ENCODE results near the gene EXOSC5. TPM values are rescaled to one million over a fixed set of nuclear protein-coding genes. Genes with fewer than 3 reads are reported as not detected.
A peak's percentile ranks its signal among the peaks of the same experiment; 100 is the strongest.
"Not testable (repeated sequence)": the region's sequence is repeated elsewhere in the genome, so short reads cannot be mapped to it uniquely, and the experiment has no call there.

The EXOSC5 gene
- total and polyA plus RNA-seq, 9 donors, result 8.7 to 24.6 (median 18.6) TPM

- H3K27me3 ChIP-seq (ENCODE audit: control insufficient read depth, insufficient read depth, low read length), result peaks cover 50% of the 10 kb centered on the region
- H3K4me1 ChIP-seq (ENCODE audit: control insufficient read depth, insufficient read depth, low read length), result peaks cover 41% of the 10 kb centered on the region
- H3K4me3 ChIP-seq (ENCODE audit: low read length), result peak overlapping the region; percentile 59
- peak overlapping the region; percentile 29 for H3K27ac ChIP-seq (ENCODE audit: low read length)
- no peaks in the 10 kb centered on the region for H3K9me3 ChIP-seq (replicated peaks; ENCODE audit: control insufficient read depth, low read depth, low read length)
- H3K36me3 ChIP-seq (ENCODE audit: control insufficient read depth, insufficient read depth, low read length), result no peaks in the 10 kb centered on the region
- DNase-seq, result peak; percentile 63
- WGBS (ENCODE audit: insufficient coverage), result under 1% methylated on average over 49 of the region's 58 CpGs
Measured at GRCh38 chr19:41351339-41352245, 45.6 kb downstream of the EXOSC5 start.

- H3K36me3 ChIP-seq (ENCODE audit: control insufficient read depth, insufficient read depth, low read length), result peaks cover 3% of the 10 kb centered on the region
- no peaks in the 10 kb centered on the region for H3K9me3 ChIP-seq (replicated peaks; ENCODE audit: control insufficient read depth, low read depth, low read length)
- no peak for DNase-seq
- no peak overlapping the region for H3K27ac ChIP-seq (ENCODE audit: low read length)
- H3K4me3 ChIP-seq (ENCODE audit: low read length), result peak overlapping the region; percentile 59
- peaks cover 50% of the 10 kb centered on the region for H3K27me3 ChIP-seq (ENCODE audit: control insufficient read depth, insufficient read depth, low read length)
- peaks cover 41% of the 10 kb centered on the region for H3K4me1 ChIP-seq (ENCODE audit: control insufficient read depth, insufficient read depth, low read length)
- 3% methylated on average over 19 of the region's 22 CpGs for WGBS (ENCODE audit: insufficient coverage)
Measured at GRCh38 chr19:41350735-41351338, 46.3 kb downstream of the EXOSC5 start.

DNA sequence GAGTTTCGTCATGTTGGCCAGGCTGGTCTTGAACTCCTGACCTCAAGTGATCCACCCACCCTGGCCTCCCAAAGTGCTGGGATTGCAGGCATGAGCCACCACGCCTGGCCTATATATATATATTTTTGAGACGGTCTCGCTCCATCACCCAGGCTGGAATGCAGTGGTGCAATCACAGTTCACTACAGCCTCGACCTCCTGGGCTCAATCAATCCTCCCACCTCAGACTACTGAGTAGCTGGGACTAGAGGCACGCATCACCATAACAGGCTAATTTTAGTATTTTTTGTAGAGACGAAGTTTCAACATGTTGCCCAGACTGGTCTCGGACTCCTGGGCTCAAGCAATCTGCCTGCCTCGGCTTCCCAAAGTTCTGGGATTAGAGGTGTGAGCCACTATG is 50.2 kb downstream of the EXOSC5 start:
- peaks cover 15% of the 10 kb centered on the region for H3K4me1 ChIP-seq (ENCODE audit: control insufficient read depth, insufficient read depth, low read length)
- H3K27ac ChIP-seq (ENCODE audit: low read length); DNase-seq; H3K9me3 ChIP-seq (replicated peaks; ENCODE audit: control insufficient read depth, low read depth, low read length); H3K4me3 ChIP-seq (ENCODE audit: low read length): not testable (repeated sequence)
- H3K36me3 ChIP-seq (ENCODE audit: control insufficient read depth, insufficient read depth, low read length), result peaks cover 15% of the 10 kb centered on the region
- peaks cover 31% of the 10 kb centered on the region for H3K27me3 ChIP-seq (ENCODE audit: control insufficient read depth, insufficient read depth, low read length)
- WGBS (ENCODE audit: insufficient coverage), result 91% methylated on average over 5 of the region's 9 CpGs

DNA sequence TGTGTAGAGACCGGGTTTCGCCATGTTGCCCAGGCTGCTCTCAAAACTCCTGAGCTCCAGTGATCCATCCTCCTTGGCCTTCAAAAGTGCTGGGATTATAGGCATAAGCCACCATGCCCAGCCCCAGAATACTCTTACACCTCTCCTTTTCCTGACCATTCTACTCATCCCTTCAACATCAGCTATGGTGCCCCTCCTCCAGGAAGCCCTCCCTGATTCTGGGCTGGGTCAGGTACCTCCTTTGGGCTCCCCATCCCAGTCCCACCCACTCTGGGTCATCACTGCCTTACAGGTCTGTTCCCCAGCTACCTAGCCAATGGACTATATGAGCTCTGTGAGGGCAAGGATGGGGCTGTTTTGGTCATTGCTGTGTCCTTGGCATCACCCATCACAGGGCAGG is 53.0 kb downstream of the EXOSC5 start:
- Histone ChIP-seq H3K4me1 (ENCODE audit: control insufficient read depth, insufficient read depth, low read length) (no peaks in the 10 kb centered on the region), H3K27ac (ENCODE audit: low read length) (no peak overlapping the region), H3K4me3 (ENCODE audit: low read length) (no peak overlapping the region), H3K27me3 (ENCODE audit: control insufficient read depth, insufficient read depth, low read length) (peaks cover 4% of the 10 kb centered on the region), H3K36me3 (ENCODE audit: control insufficient read depth, insufficient read depth, low read length) (peaks cover 23% of the 10 kb centered on the region), H3K9me3 (replicated peaks; ENCODE audit: control insufficient read depth, low read depth, low read length) (no peaks in the 10 kb centered on the region)
- no peak for DNase-seq
- no CpG with 5 or more reads among the region's 2 CpGs for WGBS (ENCODE audit: insufficient coverage)

DNA sequence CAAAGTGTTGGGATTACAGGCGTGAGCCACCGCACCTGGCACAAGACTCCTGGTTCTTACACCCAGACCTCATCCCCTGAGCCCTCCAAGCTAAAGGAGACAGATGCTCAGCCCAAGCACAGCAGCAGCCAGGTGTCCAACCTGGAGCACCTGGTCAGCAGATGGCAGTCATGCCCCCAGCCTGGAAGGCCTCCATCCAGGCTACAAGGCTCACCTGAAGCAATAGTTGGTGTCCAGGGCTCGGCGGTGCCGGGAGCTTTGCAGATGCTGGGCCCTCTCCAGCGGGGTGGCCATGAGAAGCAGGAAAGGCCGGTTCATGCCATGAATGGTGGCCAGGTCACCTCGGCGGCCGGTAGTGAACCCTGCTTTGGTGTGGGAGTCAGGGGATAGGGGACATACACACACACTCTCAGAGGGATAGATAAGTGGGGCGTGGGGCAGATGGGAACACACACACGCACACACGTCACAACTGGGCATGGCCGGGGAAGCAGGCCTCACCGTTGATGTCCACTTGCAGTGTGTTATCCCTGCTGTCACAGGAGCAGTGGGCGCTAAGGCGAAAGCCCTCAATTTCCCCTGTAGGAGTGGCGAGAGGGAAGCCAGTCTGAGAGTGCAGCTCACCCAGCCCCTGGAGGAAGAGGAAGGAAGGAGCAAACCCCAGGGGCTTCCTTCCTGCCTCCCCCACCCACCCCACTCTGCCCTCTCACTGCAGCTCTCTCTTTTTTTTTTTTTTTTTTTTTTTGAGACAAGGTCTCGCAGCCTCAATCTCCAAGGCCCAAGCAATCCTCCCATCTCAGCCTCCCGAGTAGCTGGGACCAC is 55.3 kb downstream of the EXOSC5 start:
- WGBS (ENCODE audit: insufficient coverage), result 91% methylated on average over 9 of the region's 20 CpGs
- DNase-seq, result no peak
- Histone ChIP-seq H3K4me1 (ENCODE audit: control insufficient read depth, insufficient read depth, low read length) (no peaks in the 10 kb centered on the region), H3K27me3 (ENCODE audit: control insufficient read depth, insufficient read depth, low read length) (no peaks in the 10 kb centered on the region), H3K36me3 (ENCODE audit: control insufficient read depth, insufficient read depth, low read length) (peaks cover 23% of the 10 kb centered on the region), H3K4me3 (ENCODE audit: low read length) (no peak overlapping the region), H3K9me3 (replicated peaks; ENCODE audit: control insufficient read depth, low read depth, low read length) (no peaks in the 10 kb centered on the region), H3K27ac (ENCODE audit: low read length) (no peak overlapping the region)

- Histone ChIP-seq H3K27me3 (ENCODE audit: control insufficient read depth, insufficient read depth, low read length) (no peaks in the 10 kb centered on the region), H3K4me1 (ENCODE audit: control insufficient read depth, insufficient read depth, low read length) (no peaks in the 10 kb centered on the region), H3K27ac (ENCODE audit: low read length) (no peak overlapping the region), H3K36me3 (ENCODE audit: control insufficient read depth, insufficient read depth, low read length) (peaks cover 20% of the 10 kb centered on the region), H3K4me3 (ENCODE audit: low read length) (no peak overlapping the region), H3K9me3 (replicated peaks; ENCODE audit: control insufficient read depth, low read depth, low read length) (no peaks in the 10 kb centered on the region)
- no peak for DNase-seq
- 100% methylated on average over 4 of the region's 5 CpGs for WGBS (ENCODE audit: insufficient coverage)
Measured at GRCh38 chr19:41339936-41340335, 57.2 kb downstream of the EXOSC5 start.

Other genes starting within 250 kb of the EXOSC5 start
- gene CYP2S1, start 204.1 kb downstream of the EXOSC5 start, total RNA-seq, result 0.09 TPM
- 1 to 10 TPM in 2 of 8 donors, under 1 TPM in 6; 0.39 to 3.5 (median 0.58) TPM for gene CYP2S1, start 204.1 kb downstream of the EXOSC5 start, polyA plus RNA-seq (ENCODE audit: insufficient read depth in 1 of 8, insufficient read length in 8 of 8, low replicate concordance in 1 of 8)
- 39.8 TPM for gene AXL, start 178.1 kb downstream of the EXOSC5 start, total RNA-seq
- 10 to 100 TPM; 25.0 to 39.9 (median 28.7) TPM for gene AXL, start 178.1 kb downstream of the EXOSC5 start, polyA plus RNA-seq (ENCODE audit: insufficient read depth in 1 of 8, insufficient read length in 8 of 8, low replicate concordance in 1 of 8)
- gene HNRNPUL1, start 133.0 kb downstream of the EXOSC5 start, total RNA-seq, result 73.0 TPM
- 100 to 1,000 TPM; 144 to 182 (median 162) TPM for gene HNRNPUL1, start 133.0 kb downstream of the EXOSC5 start, polyA plus RNA-seq (ENCODE audit: insufficient read depth in 1 of 8, insufficient read length in 8 of 8, low replicate concordance in 1 of 8)
- 14.4 TPM for gene CCDC97, start 87.2 kb downstream of the EXOSC5 start, total RNA-seq
- 10 to 100 TPM; 32.7 to 38.5 (median 35.6) TPM for gene CCDC97, start 87.2 kb downstream of the EXOSC5 start, polyA plus RNA-seq (ENCODE audit: insufficient read depth in 1 of 8, insufficient read length in 8 of 8, low replicate concordance in 1 of 8)
- 4.0 TPM for gene TGFB1, start 43.4 kb downstream of the EXOSC5 start, total RNA-seq
- gene TGFB1, start 43.4 kb downstream of the EXOSC5 start, polyA plus RNA-seq (ENCODE audit: insufficient read depth in 1 of 8, insufficient read length in 8 of 8, low replicate concordance in 1 of 8), result 10 to 100 TPM; 16.0 to 25.4 (median 21.0) TPM
- 1.7 TPM for gene B9D2, start 33.2 kb downstream of the EXOSC5 start, total RNA-seq
- 1 to 10 TPM; 1.8 to 4.6 (median 2.6) TPM for gene B9D2, start 33.2 kb downstream of the EXOSC5 start, polyA plus RNA-seq (ENCODE audit: insufficient read depth in 1 of 8, insufficient read length in 8 of 8, low replicate concordance in 1 of 8)
- 4.2 TPM for gene TMEM91, start 20.8 kb downstream of the EXOSC5 start, total RNA-seq
- gene TMEM91, start 20.8 kb downstream of the EXOSC5 start, polyA plus RNA-seq (ENCODE audit: insufficient read depth in 1 of 8, insufficient read length in 8 of 8, low replicate concordance in 1 of 8), result 1 to 10 TPM; 2.6 to 9.2 (median 5.5) TPM
- 19.8 TPM for gene BCKDHA, start 459 bp upstream of the EXOSC5 start, total RNA-seq
- 10 to 100 TPM; 27.3 to 41.2 (median 33.6) TPM for gene BCKDHA, start 459 bp upstream of the EXOSC5 start, polyA plus RNA-seq (ENCODE audit: insufficient read depth in 1 of 8, insufficient read length in 8 of 8, low replicate concordance in 1 of 8)
- 0.93 TPM for gene B3GNT8, start 30.0 kb upstream of the EXOSC5 start, total RNA-seq
- gene B3GNT8, start 30.0 kb upstream of the EXOSC5 start, polyA plus RNA-seq (ENCODE audit: insufficient read depth in 1 of 8, insufficient read length in 8 of 8, low replicate concordance in 1 of 8), result 1 to 10 TPM in 7 of 8 donors, under 1 TPM in 1; 0.68 to 7.4 (median 1.7) TPM
- 30.3 TPM for gene DMAC2, start 42.6 kb upstream of the EXOSC5 start, total RNA-seq
- 10 to 100 TPM; 38.7 to 58.0 (median 45.1) TPM for gene DMAC2, start 42.6 kb upstream of the EXOSC5 start, polyA plus RNA-seq (ENCODE audit: insufficient read depth in 1 of 8, insufficient read length in 8 of 8, low replicate concordance in 1 of 8)
- not detected for gene ERICH4, start 45.8 kb upstream of the EXOSC5 start, total RNA-seq
- 1 to 10 TPM in 1 of 8 donors, under 1 TPM in 3, not detected in 4; 0.12 to 3.7 (median 0.36) TPM for gene ERICH4, start 45.8 kb upstream of the EXOSC5 start, polyA plus RNA-seq (ENCODE audit: insufficient read depth in 1 of 8, insufficient read length in 8 of 8, low replicate concordance in 1 of 8)
- gene CEACAM21, start 178.8 kb upstream of the EXOSC5 start, total RNA-seq, result 1.5 TPM
- 1 to 10 TPM; 1.4 to 4.1 (median 1.9) TPM for gene CEACAM21, start 178.8 kb upstream of the EXOSC5 start, polyA plus RNA-seq (ENCODE audit: insufficient read depth in 1 of 8, insufficient read length in 8 of 8, low replicate concordance in 1 of 8)
- gene CEACAM4, start 229.7 kb upstream of the EXOSC5 start, total RNA-seq, result not detected
- under 1 TPM in 6 of 8 donors, not detected in 2; 0.10 to 0.35 (median 0.25) TPM for gene CEACAM4, start 229.7 kb upstream of the EXOSC5 start, polyA plus RNA-seq (ENCODE audit: insufficient read depth in 1 of 8, insufficient read length in 8 of 8, low replicate concordance in 1 of 8)